SK-N-SH (cell line): ENCODE results near the gene ARL1. TPM values are rescaled to one million over a fixed set of nuclear protein-coding genes. Genes with fewer than 3 reads are reported as not detected.
"Not testable (repeated sequence)": the region's sequence is repeated elsewhere in the genome, so short reads cannot be mapped to it uniquely, and the experiment has no call there.

Experiments used
- CTCF ChIA-PET: fragments of 300-600, 350-600 bp; formaldehyde crosslinking; extraction: SDS; loops from one replicate; lab custom pipeline; 2021; lab: Yijun Ruan, JAX
- POLR2A ChIA-PET: fragments of 350-600 bp; sonication (Branson Sonifier 250); formaldehyde crosslinking; extraction: SDS; loops from one replicate; lab custom pipeline; 2020; ENCODE audit warnings: antibody characterized with exemption, inconsistent platforms; lab: Yijun Ruan, JAX
- DNase-seq: peaks from one replicate; pipeline ENCODE4 v3.0.0; 2012
- H2AFZ ChIP-seq: fragments of 200-600 bp; sonication (generic); 2 replicates; pipeline ENCODE4 v1.8.1; 2016; ENCODE audit warnings: antibody characterized with exemption, mild to moderate bottlenecking, low read depth
- H3F3A ChIP-seq: fragments of 200-600 bp; sonication (generic); replicated peaks from 2 replicates; pipeline ENCODE3; 2016; ENCODE audit warnings: antibody characterized with exemption, mild to moderate bottlenecking; ENCODE audit not compliant: insufficient read depth
- H3K27ac ChIP-seq, 2 experiments: fragments of 200-500 bp in 1 of 2; fragments of 200-600 bp in 1 of 2; sonication (Bioruptor generic) in 1 of 2; sonication (generic), shearing (Covaris generic) in 1 of 2; 2 replicates each; pipeline versions ENCODE4 v1.5.1 to v1.6.1; 2014 to 2016; ENCODE audit warnings: low read depth in 2 of 2, inconsistent platforms in 1 of 2, low read length in 1 of 2, mild to moderate bottlenecking in 1 of 2, mixed read lengths in 1 of 2
- H3K27me3 ChIP-seq: fragments of 200-600 bp; sonication (generic), shearing (Covaris generic); 2 replicates; pipeline ENCODE4 v1.6.1; 2016; ENCODE audit warnings: mixed run types; ENCODE audit not compliant: insufficient read depth
- H3K36me3 ChIP-seq, 2 experiments: fragments of 200-500 bp in 1 of 2; fragments of 200-600 bp in 1 of 2; sonication (Bioruptor generic) in 1 of 2; sonication (generic) in 1 of 2; replicated peaks in 1 of 2; 2 replicates each; pipeline versions ENCODE3 to v1.5.1; 2014 to 2016; ENCODE audit warnings: low read length in 1 of 2, mild to moderate bottlenecking in 1 of 2; ENCODE audit not compliant: insufficient read depth in 2 of 2, control insufficient read depth in 1 of 2
- H3K4me1 ChIP-seq, 2 experiments: fragments of 200-500 bp in 1 of 2; fragments of 200-600 bp in 1 of 2; sonication (Bioruptor generic) in 1 of 2; sonication (generic), shearing (Covaris generic) in 1 of 2; 2 replicates each; pipeline versions ENCODE4 v1.5.1 to v1.6.1; 2014 to 2016; ENCODE audit warnings: low read depth in 1 of 2, low read length in 1 of 2, mixed run types in 1 of 2; ENCODE audit not compliant: insufficient read depth in 2 of 2, control insufficient read depth in 1 of 2
- H3K4me2 ChIP-seq: fragments of 200-600 bp; sonication (generic), shearing (Covaris generic); 2 replicates; pipeline ENCODE4 v1.6.1; 2017; ENCODE audit warnings: mixed run types
- H3K4me3 ChIP-seq, 2 experiments: fragments of 200-500 bp in 1 of 2; fragments of 200-600 bp in 1 of 2; sonication (Bioruptor generic) in 1 of 2; sonication (generic), shearing (Covaris generic) in 1 of 2; 2 replicates each; pipeline versions ENCODE4 v1.5.1 to v1.8.1; 2014 to 2016; ENCODE audit warnings: low read depth in 2 of 2, inconsistent platforms in 1 of 2, low read length in 1 of 2, mild to moderate bottlenecking in 1 of 2, mixed read lengths in 1 of 2, moderate library complexity in 1 of 2
- H3K79me2 ChIP-seq: fragments of 200-600 bp; sonication (generic); 2 replicates; pipeline ENCODE4 v1.8.1; 2017; ENCODE audit warnings: mild to moderate bottlenecking; ENCODE audit not compliant: insufficient read depth
- H3K9ac ChIP-seq: fragments of 200-600 bp; sonication (generic); 2 replicates; pipeline ENCODE4 v1.6.1; 2017; ENCODE audit warnings: mixed run types
- H3K9me2 ChIP-seq: fragments of 200-600 bp; sonication (generic); 2 replicates; pipeline ENCODE4 v1.6.1; 2017; ENCODE audit warnings: mixed run types
- H3K9me3 ChIP-seq: fragments of 200-600 bp; sonication (generic); 2 replicates; pipeline ENCODE4 v1.6.1; 2017; ENCODE audit warnings: mixed run types, mild to moderate bottlenecking, moderate library complexity
- H4K20me1 ChIP-seq: fragments of 200-600 bp; sonication (generic); 2 replicates; pipeline ENCODE4 v1.6.1; 2017; ENCODE audit warnings: mild to moderate bottlenecking, mixed run types; ENCODE audit not compliant: insufficient read depth
- CTCF ChIP-seq: fragments of 200-600 bp; sonication (generic); IDR thresholded peaks from 2 replicates; pipeline ENCODE4 v1.6.1; 2017; ENCODE audit warnings: antibody characterized with exemption, mild to moderate bottlenecking, moderate library complexity
- FOXJ3 ChIP-seq: sonication (generic); formaldehyde crosslinking; IDR thresholded peaks from 2 replicates; pipeline ENCODE4 v1.5.1; 2020; ENCODE audit warnings: mild to moderate bottlenecking, missing genetic modification reagents
- PBX3 ChIP-seq: IDR thresholded peaks from 2 replicates; pipeline ENCODE4; 2012
- RAD21 ChIP-seq: IDR thresholded peaks from 2 replicates; pipeline ENCODE4 v1.6.1; 2012; ENCODE audit warnings: mild to moderate bottlenecking, low read length
- RXRA ChIP-seq: IDR thresholded peaks from 2 replicates; pipeline ENCODE4 v1.4.0; 2012; ENCODE audit warnings: low read depth, mild to moderate bottlenecking, borderline replicate concordance
- SMC3 ChIP-seq: IDR thresholded peaks from 2 replicates; pipeline ENCODE4 v1.6.1; 2012; ENCODE audit warnings: low read depth, low read length, improper control_type of control experiment
- USF2 ChIP-seq: fragments of 150-350 bp; IDR thresholded peaks from 2 replicates; pipeline ENCODE4 v1.6.1; 2017; ENCODE audit warnings: antibody characterized with exemption, low read length, low read depth, borderline replicate concordance
- WGBS: methylation state at CpG from one replicate; pipeline ENCODE4 v1.1.6; 2017; ENCODE audit warnings: low lambda C conversion rate; 5-methylcytosine and 5-hydroxymethylcytosine counted together
- polyA plus RNA-seq, 3 experiments: library from polyadenylated mRNA; depleted of rRNA; stranded (reverse); fragments of >200 nt; gene quantifications; 2 replicates each; pipeline ENCODE4 v1.2.3, GENCODE V29; 2012

ARL1 gene
- polyA plus RNA-seq, 1 of the 3 experiments (the other 2 are of a cell fraction): 50.2 TPM

GRCh38 chr12:101422066-101422465 lies 14.5 kb upstream of the ARL1 start:
- H4K20me1 ChIP-seq, H3K4me3 ChIP-seq, CTCF ChIA-PET, H3K9me2 ChIP-seq, H2AFZ ChIP-seq, DNase-seq, H3K27me3 ChIP-seq, H3K4me1 ChIP-seq, H3K27ac ChIP-seq, H3K9ac ChIP-seq, H3K36me3 ChIP-seq, H3K79me2 ChIP-seq, H3K4me2 ChIP-seq, H3F3A ChIP-seq, H3K9me3 ChIP-seq, POLR2A ChIA-PET: not testable (repeated sequence)
- WGBS: 44% methylated on average over 4 of the region's 4 CpGs

GRCh38 chr12:101415228-101415627 lies 7.7 kb upstream of the ARL1 start:
- no peak for DNase-seq
- H3K9me3 ChIP-seq: no peaks in the 10 kb centered on the region
- no peaks in the 10 kb centered on the region for H4K20me1 ChIP-seq
- H3K4me3 ChIP-seq: no peak overlapping the region
- no peaks in the 10 kb centered on the region for H3K36me3 ChIP-seq
- H2AFZ ChIP-seq: no peak overlapping the region
- TF ChIP-seq RXRA (no peak), USF2 (no peak), CTCF (no peak), FOXJ3 (CRISPR knock-in tag) (no peak)
- TF ChIP-seq, all 33 proteins: peak for 0
- H3F3A ChIP-seq: no peaks in the 10 kb centered on the region
- 92% methylated on average over 1 of the region's 1 CpG for WGBS
- no peak overlapping the region for H3K9ac ChIP-seq
- H3K4me2 ChIP-seq: no peak overlapping the region
- ChIA-PET POLR2A (no interaction called here), CTCF (interaction anchor here (0.6 to 1.1 kb wide), 16 partner anchors 8 to 425 kb away, joined by 3 to 8 read pairs (median 3); partner anchors contain the start of gene GNPTAB)
- H3K27ac ChIP-seq: no peak overlapping the region
- H3K4me1 ChIP-seq: no peaks in the 10 kb centered on the region
- H3K9me2 ChIP-seq: no peaks in the 10 kb centered on the region
- H3K79me2 ChIP-seq: no peaks in the 10 kb centered on the region
- H3K27me3 ChIP-seq: no peaks in the 10 kb centered on the region

- WGBS: 0% methylated on average over 2 of the region's 2 CpGs
- CTCF ChIA-PET: interaction anchor here (0.6 to 1.1 kb wide), 16 partner anchors 9 to 425 kb away, joined by 3 to 8 read pairs (median 3); partner anchors contain the start of gene GNPTAB
Observed at GRCh38 chr12:101414533-101415119, 7.1 kb upstream of the ARL1 start.

More at GRCh38 chr12:101414533-101415119, 7.1 kb upstream of the ARL1 start:
- DNase-seq: peak; percentile 52
- Histone ChIP-seq H3F3A (no peaks in the 10 kb centered on the region), H3K27me3 (no peaks in the 10 kb centered on the region), H3K27ac (no peak overlapping the region), H3K9me3 (no peaks in the 10 kb centered on the region), H3K4me1 (no peaks in the 10 kb centered on the region), H3K36me3 (no peaks in the 10 kb centered on the region), H3K4me2 (no peak overlapping the region), H3K79me2 (no peaks in the 10 kb centered on the region), H3K4me3 (no peak overlapping the region; a peak in 1 of 4 replicates), H2AFZ (no peak overlapping the region), H3K9me2 (no peaks in the 10 kb centered on the region), H3K9ac (no peak overlapping the region), H4K20me1 (no peaks in the 10 kb centered on the region)
- TF ChIP-seq CTCF: peak; percentile 73
- peak; percentile 78 for TF ChIP-seq RAD21
- peak; percentile 57 for TF ChIP-seq SMC3
- no peak for TF ChIP-seq PBX3
- POLR2A ChIA-PET: no interaction called here
